ENCODE measurements around the gene PDZRN3.
A peak's percentile ranks its signal among the peaks of the same experiment; 100 is the strongest.

PDZRN3 gene

DNA sequence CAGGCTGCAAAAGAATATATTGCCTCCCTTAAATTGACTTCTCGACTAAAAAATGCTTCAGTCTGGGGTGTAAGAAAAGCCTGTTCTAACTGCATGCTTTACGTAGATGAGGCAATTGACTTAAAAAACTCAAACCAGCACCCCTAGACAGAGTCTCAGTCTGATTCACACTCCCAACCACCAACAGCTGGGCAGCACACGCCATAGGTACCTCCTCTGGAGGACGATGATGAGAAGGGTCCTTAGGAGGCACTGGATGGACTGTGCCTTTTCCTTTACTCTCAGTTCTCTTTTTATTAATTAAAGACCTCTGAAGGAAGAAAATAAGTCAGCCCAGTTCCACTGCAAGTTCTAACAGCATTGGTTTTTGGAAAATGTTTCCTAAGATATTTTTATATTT, 175.0 kb downstream of the PDZRN3 start:
- no peak for DNase-seq (ENCODE audit: low spot score)

DNA sequence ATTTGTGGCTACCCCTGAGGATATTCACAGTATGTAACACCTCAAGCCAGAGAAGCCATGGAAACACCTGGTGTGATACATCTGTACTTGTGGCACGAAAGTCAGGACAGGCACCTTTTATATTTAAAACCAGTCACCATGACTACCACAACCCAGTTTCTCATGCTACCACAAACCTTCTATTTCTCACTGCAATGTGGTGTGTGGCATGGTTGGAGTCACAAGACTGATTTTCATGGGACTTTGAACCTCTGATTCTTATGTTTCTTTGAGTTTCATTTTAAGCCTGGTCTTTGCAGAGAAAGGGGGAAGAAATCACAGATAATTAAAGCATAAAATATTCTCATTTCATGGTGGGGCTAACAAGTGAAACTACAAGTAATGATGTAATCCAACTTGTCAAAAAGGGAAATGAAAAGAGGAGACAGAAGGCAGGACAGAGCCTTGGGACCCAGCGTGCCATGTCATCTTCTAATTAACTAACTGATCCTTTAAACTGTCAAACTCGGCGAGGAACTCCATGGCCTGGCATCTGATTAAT, 175.9 kb downstream of the PDZRN3 start:
- DNase-seq (ENCODE audit: low spot score): no peak

DNA sequence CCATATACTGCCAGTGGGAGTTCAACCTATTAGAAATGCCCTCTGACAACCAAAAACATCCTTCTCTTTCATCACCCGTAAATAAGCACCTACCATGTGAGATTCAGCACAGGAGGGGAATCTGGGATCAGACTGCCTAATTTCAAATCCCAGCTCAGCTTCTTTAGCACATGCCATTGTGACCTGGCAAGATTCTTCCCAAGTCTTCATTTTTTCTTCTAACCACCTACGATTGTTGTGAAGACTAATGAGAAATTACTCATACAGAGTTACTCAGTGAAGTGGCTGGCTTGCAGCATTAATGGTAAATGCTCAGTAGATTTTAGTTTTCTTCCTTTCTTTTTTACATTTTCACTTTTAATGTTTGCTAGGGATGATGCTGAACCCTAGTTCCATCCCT, 176.7 kb downstream of the PDZRN3 start:
- DNase-seq (ENCODE audit: low spot score): no peak

DNA sequence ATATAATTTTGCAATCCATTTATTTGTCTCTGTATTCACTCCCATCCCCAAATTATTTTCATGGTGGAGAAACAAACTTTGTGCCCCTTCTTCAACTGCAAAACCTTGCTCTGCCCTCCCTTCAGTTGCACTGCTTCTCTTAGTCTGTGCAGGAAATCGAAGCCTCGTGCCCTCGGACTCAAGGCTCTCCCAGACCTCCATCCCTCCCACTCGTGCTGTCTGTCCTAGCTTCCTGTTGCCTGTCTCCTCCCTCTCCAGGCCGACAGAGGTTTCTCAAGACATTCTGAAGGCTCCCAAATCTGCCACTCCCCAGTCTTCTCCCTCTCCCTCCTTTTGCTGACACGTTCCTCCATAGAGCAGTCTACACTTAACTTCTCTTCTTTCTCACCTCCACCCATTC, 177.6 kb downstream of the PDZRN3 start:
- DNase-seq (ENCODE audit: low spot score): no peak

DNA sequence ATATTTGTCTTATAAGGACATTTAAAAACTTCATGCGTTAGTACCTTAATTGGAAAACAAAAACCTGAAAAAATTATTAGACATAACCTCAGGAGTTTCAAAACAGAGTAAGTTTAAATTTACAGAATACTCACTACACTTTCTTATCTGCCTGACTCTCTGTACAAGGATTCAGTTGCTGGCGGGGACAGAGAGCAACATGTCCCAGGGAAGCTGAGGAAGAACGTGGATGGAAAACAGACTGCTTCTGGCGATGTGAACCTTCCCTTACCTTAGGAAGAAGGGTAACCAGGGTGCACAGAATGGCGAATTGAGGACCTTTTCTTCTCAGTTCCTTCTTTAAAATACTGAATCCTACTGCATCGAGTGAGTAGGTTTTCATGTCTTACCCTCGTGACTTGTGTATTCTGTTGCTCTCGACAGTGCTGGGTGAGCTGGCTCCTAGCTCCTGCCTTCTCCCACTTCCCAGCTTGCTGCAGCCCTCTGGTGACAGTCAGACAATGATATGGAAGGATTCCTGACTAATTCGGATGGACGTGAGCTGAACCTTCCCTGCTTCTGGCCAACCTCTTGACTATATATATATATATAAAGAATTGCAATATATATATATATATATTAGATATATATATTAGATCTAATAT, 178.2 kb downstream of the PDZRN3 start:
- DNase-seq (ENCODE audit: low spot score): no peak

DNA sequence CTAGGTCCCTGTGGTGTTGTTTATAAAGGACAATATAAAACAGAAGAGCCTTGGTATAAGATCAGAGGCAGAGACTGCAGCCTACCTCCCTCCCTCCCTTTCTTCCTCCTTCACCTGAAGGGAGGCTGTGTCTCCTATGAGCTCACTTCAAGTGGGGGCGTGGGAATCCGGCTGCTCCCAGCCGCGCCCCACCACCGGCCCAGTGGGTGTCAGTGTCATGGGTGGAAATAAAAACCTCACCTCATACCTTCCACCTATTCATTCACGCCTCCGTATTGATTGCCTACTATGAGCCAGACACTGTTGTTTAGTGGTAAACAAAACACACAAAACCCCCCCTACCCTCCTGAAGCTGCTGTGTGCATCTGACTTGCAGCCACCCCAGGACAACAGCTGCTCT, 181.9 kb downstream of the PDZRN3 start:
- no peak for DNase-seq (ENCODE audit: low spot score)

DNA sequence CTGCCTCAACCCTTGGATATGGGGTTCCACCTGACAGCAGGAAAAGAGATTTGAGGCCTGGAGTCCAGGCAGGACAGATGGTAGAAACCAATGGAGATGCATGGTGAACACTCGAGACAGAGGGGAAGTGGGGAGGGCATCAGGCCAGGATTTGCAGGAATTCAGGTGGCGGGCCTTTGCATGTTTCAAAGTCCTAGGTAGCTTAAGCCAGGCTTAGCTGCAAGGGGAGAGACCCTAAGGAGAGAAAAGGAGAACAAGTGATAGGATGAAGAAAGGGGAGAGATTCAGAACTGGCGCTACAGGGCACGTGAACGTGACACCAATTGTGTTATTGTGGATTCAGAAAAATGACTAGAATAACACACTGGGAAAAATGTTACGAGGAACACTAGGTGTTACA, 182.6 kb downstream of the PDZRN3 start:
- no peak for DNase-seq (ENCODE audit: low spot score)

DNA sequence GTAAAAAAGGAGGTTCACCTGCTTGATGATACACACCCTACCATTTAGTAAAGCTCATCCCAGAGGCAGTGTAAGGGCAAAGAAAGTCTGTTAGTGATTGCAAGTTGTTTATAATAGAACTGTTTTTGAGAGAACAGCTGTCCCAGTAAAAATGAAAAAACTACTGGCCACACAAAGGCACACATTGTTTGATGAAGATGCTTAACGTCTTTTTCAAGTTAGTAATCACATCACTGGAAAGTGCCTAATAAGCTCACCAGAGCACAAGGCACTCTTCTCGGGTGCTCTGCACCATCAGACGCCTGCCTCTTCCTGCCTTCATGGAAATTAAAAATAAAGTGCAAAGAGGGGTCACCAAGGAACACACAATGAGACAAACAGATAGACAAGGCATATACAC, 186.9 kb downstream of the PDZRN3 start:
- no peak for DNase-seq (ENCODE audit: low spot score)

DNA sequence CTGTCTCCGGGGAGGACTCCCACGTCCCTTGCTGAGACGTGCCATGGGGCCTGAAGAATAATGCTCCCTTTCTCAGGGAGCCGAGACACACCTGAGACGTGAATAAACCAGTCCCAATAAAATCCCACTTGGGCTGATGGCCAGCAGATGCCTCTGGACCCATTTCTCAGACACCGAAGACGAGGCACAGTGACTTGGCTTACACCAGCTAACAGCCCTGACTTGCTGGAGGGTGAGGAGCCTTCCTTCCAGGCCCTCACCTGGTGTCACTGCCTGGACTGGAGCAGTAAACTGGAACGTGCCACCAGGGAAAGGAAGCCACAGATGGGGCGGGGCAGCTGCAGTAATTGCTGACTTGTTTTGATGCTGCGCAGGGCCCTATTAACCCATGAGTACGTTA, 189.7 kb downstream of the PDZRN3 start:
- no peak for DNase-seq (ENCODE audit: low spot score)

DNA sequence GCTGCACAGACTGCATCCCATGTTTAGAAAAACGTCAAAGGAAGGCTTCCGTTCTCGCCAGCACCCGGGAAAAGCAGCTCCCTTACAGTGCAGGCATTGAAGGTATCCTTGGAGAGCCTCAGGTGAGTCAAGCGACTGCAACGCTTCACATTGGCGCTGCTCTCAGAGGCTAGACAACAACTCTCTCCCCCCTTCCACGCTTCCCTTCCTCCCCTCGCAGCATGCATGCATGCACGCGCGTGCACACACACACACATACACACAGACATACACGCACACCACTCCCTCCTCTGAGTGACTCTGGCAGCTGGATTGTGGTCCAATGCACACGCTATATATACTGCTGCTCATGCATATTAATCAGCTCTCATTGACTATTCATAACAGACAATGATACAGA, 191.1 kb downstream of the PDZRN3 start:
- DNase-seq (ENCODE audit: low spot score): no peak

DNA sequence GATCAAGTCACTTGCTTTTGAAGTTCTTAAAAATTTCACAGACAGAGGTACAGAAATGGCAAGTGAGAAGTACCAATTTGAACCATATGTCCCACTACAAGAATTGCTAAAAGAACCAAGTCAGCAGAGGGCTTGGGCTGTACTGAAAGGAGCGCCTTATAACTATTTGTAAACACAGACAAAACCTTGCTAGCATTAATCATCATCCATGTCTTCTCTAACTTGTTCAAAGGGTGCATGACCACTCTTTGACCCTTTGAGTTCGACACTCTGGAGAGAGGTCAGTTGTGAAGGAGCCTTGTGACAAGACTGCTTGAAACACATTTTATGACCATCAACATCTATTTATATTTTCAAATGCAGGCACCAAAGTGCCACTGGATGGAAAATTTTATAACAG, 191.7 kb downstream of the PDZRN3 start:
- DNase-seq (ENCODE audit: low spot score): no peak

DNA sequence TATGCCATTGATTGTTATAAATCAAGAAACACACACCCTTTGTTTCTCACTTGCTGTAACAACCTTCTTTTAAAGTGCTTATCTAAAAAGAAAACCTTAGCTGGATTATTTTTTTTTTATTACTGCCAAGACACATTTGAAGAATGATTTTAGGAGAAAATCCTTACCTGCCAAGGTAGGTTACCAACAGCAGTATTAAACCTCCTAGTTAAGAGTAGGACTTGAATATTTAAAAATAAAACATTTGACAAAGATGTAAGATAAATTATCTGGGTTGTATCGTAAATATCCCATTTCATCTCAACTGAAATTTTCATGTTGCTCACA, 192.1 kb downstream of the PDZRN3 start:
- no peak for DNase-seq (ENCODE audit: low spot score)

DNA sequence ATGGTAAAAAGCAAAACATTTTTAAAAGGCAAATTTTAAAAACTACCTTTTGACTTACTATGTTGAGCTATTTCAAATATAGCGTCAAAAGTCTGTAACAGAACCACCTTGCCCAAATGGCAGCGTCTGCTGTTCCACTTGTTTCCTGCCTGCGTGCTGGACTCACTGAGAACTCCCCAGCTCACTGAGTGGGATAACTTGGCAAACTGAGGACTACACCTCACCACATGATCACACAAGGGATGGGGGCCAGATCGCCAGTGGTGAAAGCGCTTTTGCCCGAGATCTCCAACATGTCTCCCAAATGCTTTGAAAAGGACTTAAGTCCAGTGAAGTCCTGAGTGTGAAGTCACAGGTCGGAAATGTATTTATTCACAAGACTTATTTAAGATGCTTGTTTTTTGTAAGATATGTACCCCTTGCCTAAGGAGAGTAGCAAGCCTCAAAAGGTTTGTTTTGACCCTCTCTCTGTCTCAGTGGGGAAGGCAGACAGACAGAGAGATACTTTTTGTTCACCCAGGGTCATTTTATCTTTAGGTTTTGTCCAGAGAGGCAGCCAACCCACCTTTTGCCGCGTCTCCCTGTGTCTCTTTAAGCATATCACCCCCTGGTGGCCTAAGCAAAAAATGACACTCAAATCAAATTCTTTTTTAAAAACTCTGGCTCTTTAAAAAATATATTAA, 192.6 kb downstream of the PDZRN3 start:
- DNase-seq (ENCODE audit: low spot score): peak; percentile 4

DNA sequence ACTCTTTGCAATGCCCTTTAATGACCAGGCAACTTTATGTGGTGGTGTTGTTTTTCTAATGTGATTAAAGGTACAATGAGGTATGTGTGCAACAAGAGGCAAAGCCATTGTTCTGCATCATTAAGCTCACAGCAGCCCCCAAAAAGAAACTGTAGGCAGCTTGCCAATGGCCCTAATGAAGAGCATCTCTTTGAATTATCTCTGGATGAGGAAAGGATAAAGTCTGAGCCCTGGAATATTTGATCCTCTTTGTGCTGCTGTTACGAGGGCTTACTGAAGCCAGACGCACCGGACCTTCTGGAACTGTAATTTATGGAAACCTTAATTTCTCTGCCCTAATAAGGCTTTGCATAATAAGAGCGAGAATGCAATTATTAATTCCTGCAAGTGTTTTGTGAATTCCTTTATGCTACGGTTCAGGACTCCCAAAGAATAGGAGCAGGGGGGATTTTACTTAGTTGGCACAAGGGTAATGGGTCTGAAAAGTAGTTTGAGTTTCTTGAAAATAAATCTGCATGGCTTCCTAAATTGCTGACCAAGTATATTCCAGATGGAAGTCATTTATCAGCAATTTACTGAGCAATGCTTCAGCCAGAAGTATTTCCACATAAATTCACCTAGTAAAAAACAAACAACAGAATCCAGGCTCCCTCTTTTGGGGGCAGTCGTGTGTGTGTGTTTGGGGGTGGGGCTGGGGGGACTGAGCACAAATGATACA, 193.4 kb downstream of the PDZRN3 start:
- no peak for DNase-seq (ENCODE audit: low spot score)

DNA sequence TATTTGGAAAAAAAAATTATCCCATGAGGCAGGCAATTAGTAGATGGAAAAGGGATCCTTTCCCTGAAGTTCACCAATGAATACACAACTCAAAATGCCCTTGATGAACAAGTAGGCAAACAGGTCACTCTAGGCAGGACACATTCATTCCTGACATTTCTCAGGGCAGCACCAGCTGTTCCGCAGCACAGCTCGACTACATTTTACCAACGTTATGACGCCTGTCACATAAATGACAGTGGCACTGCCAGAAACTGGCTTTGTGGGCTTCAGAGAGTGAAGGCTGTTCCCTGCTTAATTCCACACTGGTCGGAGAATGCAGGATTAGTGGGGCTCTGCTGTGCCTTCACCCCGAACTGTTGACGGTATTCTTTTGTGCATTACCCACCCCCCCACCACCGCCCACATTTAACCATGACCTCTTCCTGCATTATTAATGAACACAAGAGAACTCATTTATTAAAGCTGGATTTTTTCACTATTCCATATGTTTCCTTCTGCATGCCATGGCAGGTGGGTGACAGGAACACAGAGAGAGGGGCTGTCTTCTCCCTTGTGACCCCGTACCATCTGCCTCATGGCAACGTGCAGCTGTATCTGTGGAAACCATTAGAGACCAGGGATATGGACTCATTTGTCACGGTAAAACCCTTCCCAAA, 197.6 kb downstream of the PDZRN3 start:
- DNase-seq (ENCODE audit: low spot score): no peak

DNA sequence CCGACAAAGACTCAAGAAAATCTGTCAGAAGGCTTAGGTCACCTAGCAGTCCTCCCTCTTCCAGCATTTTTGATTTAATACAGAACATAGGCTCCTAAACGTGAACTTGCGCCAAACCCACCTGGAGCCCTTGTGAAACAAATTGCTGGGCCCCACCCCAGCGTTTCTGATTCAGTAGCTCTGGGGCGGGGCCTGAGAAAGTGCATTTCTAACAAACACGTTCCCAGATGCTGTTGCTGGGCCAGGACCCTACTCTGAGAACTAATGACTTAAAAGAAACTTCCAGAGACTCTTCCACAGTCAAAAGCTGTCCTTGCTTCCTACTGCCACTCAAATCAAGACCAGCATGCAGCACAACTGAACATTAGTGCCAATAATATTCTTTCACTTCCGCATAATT, 198.1 kb downstream of the PDZRN3 start:
- no peak for DNase-seq (ENCODE audit: low spot score)

DNA sequence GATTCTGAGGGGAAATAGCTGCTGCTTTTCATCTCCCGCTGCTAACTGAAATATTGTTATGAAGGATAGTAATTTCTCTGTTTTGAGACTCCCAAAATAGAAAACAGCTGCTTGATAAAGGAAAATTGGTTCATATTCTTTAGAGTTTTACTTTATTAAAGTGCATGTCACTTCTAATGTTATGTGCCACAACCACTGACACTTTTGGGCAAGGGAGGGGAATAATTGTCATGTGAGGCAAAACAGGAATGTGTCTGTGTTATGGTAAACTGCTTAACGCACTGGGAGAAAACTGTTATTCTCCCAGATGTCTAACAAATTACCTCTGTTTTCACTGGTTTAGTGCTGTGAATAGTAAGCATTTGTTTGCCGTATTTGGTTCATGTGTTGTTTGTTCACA, 201.6 kb downstream of the PDZRN3 start:
- no peak for DNase-seq (ENCODE audit: low spot score)

DNA sequence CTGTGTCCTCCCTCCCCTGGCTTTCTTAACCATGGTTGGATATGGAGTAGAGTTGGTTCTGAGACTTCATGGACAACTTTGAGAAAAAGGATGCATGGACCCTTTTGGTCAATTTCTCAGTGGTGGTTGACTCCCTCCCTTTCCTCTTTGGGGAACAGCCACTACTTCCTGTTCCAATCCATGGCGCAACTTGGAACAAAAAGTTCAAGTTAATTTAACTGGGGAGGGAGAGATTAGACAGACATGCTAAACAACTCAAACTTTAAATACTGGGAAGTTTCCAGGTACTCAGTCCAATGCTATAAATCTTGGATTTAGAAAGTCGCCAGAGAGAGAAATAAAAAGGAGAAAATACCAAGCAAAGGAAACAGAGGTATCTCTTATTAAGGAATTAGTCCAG, 202.2 kb downstream of the PDZRN3 start:
- DNase-seq (ENCODE audit: low spot score): no peak

DNA sequence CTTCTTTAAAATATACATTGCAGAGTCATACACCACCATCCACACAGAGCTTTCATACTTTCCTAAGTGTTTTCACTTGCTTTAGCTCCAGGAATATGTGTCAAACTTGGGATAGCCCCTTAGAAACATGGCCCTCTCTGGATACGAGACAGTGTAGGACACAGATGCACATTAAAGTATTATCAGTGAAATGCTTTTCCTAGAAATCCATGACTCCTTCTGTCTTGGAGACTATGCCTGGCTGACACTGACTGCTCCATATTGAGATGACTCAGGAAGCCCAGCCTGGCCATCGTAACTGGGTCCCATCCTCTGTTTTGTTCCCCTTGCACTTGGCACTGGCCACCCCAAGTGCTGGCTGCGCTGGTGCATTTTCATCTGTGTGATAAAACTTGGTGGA, 204.8 kb downstream of the PDZRN3 start:
- no peak for DNase-seq (ENCODE audit: low spot score)

DNA sequence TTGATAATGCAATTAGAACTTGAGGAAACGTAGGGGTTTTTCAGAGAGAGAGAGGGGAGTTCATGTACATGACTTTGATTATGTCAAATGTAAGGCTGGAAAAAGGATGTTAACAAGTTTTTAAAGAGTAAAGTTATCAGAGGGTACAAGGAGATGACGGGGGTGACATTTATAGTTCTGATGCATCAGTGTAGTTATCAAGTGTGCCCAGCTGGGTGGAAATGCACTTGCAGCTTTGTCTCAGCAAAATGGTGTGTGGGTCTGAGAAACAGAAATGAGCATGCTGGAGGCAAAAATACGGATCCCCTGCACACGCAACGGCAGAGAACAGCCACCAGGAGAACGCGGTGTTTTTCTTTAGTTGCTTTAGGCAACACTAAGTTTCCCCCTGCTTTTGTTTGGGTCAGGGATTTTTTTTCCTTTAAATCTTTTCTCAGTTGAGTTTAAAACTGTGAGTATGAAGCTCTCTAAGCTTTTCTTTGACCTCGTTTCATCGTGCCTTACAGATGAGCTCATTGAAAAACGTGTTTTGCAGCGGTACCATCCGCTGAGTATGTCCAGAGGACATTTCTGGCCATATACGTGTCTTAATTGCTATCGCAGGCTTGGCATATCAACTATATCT, 205.4 kb downstream of the PDZRN3 start:
- DNase-seq (ENCODE audit: low spot score): no peak

DNA sequence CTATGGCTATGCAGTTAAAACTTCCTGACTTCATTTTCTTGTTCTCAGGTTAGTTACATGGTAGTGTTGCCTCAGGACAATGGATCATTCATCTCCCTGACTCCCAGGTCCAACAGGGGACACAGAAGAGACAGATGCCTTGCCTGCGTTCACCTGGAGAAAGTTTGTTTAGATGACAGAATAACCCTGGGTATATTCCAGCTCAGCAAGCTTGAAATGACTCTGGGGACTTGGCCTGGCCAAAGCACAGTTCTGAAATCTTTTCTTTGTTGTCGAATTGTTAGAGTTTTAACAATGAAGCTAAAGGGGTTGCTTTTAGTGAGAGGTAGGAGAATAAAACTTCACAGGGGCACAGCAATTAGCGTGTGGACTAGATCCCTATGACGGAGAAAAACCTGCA, 206.1 kb downstream of the PDZRN3 start:
- no peak for DNase-seq (ENCODE audit: low spot score)

DNA sequence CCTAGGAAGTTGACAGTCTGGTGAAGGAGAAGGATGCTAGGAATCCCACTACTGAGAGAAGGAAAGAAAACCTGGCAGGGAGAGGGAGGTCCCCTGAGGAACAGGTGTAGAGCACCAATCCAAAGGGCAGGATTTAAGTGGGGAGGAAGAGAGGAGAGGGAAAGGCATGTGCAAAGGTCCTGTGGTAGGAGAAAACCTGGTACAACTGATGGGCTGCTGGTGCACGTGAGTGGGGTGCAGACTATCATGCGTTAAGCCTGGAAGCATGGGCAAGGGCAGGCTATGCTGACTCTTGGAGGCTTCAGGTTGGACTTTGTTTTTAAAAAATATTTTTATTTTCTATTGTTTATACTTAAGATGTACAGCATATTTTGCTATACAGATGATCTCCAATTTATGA, 209.6 kb downstream of the PDZRN3 start:
- DNase-seq (ENCODE audit: low spot score): no peak
